ENCODE data around the gene NANOS2. TPM values are rescaled to one million over a fixed set of nuclear protein-coding genes. Genes with fewer than 3 reads are reported as not detected.

Gene NANOS2
- total and polyA plus RNA-seq, 9 of the 15 experiments (the other 6 are each of a cell fraction or from before 2014, with no cell fraction given): not detected

- TF ChIP-seq ZNF79 (CRISPR knock-in tag; IDR thresholded peaks at IDR 0.05; ENCODE audit: low read depth): no peak
- TF ChIP-seq BCOR (IDR thresholded peaks at IDR 0.05): peak; percentile 100
- TF ChIP-seq TAF7 (tag; IDR thresholded peaks at IDR 0.05): 0 out of 2 replicates have a peak, but pooled peaks have one; percentile 30
- TF ChIP-seq ZSCAN29 (IDR thresholded peaks at IDR 0.05): peak; percentile 6; the same call in 1 of the 2 replicates
- TF ChIP-seq REST (IDR thresholded peaks at IDR 0.05; ENCODE audit: borderline replicate concordance): peak; percentile 85
- TF ChIP-seq REST (CRISPR knock-in tag; IDR thresholded peaks at IDR 0.05; ENCODE audit: low read depth): no peak
- 0 out of 2 replicates have a peak, but pooled peaks have one; percentile 24 for TF ChIP-seq ZFP91 (CRISPR knock-in tag; IDR thresholded peaks at IDR 0.05)
- TF ChIP-seq PHF8 (IDR thresholded peaks at IDR 0.05; ENCODE audit: borderline replicate concordance, low read length): peak; percentile 41; the same call in 1 of the 2 replicates
- TF ChIP-seq RCOR1 (IDR thresholded peaks at IDR 0.05; ENCODE audit: borderline replicate concordance in 1 of 2, low read depth in 2 of 2, low read length in 2 of 2): peak; percentile 36 to 84; a peak in 3 of 4 replicates
- TF ChIP-seq RREB1 (CRISPR knock-in tag; IDR thresholded peaks at IDR 0.05): no peak
- no peak for TF ChIP-seq GTF2A2 (tag; IDR thresholded peaks at IDR 0.05)
Measured at GRCh38 chr19:45863840-45864628, 50.5 kb downstream of the NANOS2 start, which contains the start of gene FOXA3 (continued).

All from K562 (cell line).